ENCODE data around the gene FADS3. TPM values are rescaled to one million over a fixed set of nuclear protein-coding genes. Genes with fewer than 3 reads are reported as not detected.

The FADS3 gene
- total and polyA plus RNA-seq, 2 donors (not counting 3 experiments of a cell fraction or from before 2014, with no cell fraction given), result 216 to 346 TPM

DNA sequence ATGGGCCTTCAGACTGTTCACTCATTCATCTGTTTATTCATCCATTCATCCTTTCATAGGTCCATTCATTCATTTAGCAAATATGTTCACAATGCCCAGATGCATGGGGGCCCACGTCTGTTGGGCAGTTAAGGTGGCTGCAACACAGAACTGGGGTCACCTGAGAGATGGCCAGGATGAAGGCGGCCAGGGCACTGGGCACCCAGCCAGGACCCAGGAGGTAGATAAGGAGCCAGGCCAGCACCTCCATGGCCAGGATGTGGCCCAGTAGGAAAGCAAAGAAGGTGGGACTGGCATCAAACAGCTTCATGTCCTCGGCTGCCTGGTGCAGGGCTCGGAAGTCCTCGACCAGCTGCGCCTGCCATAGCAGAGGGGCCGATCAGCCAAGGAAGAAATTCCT lies 12.2 kb downstream of the FADS3 start:
- FAIRE-seq (no peak), DNase-seq (ENCODE audit: low read depth, low spot score) (no peak)
- dilution Hi-C loops (cut with MboI; ENCODE audit: extremely low pct_ligation_motif_present, low sequenced_read_pairs), result no loop called here
- no peak overlapping the region for H3K27ac ChIP-seq (ENCODE audit: insufficient read depth, low read depth, low read length)
- H3K4me3 ChIP-seq (replicated peaks in 1 of 3; ENCODE audit: insufficient read depth in 1 of 3, low read depth in 1 of 3, low read length in 3 of 3), result no peak overlapping the region
- H3K4me1 ChIP-seq (ENCODE audit: control insufficient read depth, extremely low read depth, insufficient read depth, low read length), result peaks cover 18% of the 10 kb centered on the region
- TF ChIP-seq MYC (IDR thresholded peaks at IDR 0.05; ENCODE audit: low read depth, low read length), result no peak
- TF ChIP-seq POLR2AphosphoS5 (IDR thresholded peaks at IDR 0.05; ENCODE audit: insufficient read depth, low read depth, low read length), result no peak
- TF ChIP-seq MAX (IDR thresholded peaks at IDR 0.05; ENCODE audit: insufficient read depth, insufficient read length), result no peak
- TF ChIP-seq FOS (IDR thresholded peaks at IDR 0.05; ENCODE audit: borderline replicate concordance, insufficient read depth, low read length), result no peak
- TF ChIP-seq JUN (IDR thresholded peaks at IDR 0.05; ENCODE audit: borderline replicate concordance, insufficient read depth, insufficient read length, low read depth), result no peak
- no peak for TF ChIP-seq EZH2 (IDR thresholded peaks at IDR 0.05; ENCODE audit: borderline replicate concordance, low read depth, low read length, severe bottlenecking)
- no peak for TF ChIP-seq POLR2A (IDR thresholded peaks at IDR 0.05; ENCODE audit: low read depth, low read length)
- no peak for TF ChIP-seq GATA2 (IDR thresholded peaks at IDR 0.05; ENCODE audit: insufficient read depth, insufficient read length, low read depth, low read length)
- TF ChIP-seq CTCF (IDR thresholded peaks at IDR 0.05; ENCODE audit: extremely low read depth in 1 of 2, insufficient read depth in 1 of 2, low read depth in 1 of 2, low read length in 2 of 2), result no peak
- H3K9me1 ChIP-seq (replicated peaks; ENCODE audit: control insufficient read depth, extremely low read depth, insufficient read depth, low read length), result no peaks in the 10 kb centered on the region
- CTCF ChIA-PET, result interaction anchor here (1.0 to 3.6 kb wide), 4 partner anchors 8 to 229 kb away, joined by 3 to 23 read pairs (median 6); no protein-coding TSS in a partner anchor
- peaks cover 29% of the 10 kb centered on the region for H3K79me2 ChIP-seq (ENCODE audit: control insufficient read depth, insufficient read depth, low read length)
- no peaks in the 10 kb centered on the region for H3K27me3 ChIP-seq (ENCODE audit: control insufficient read depth in 2 of 2, insufficient read depth in 2 of 2, low read length in 2 of 2)
- H4K20me1 ChIP-seq (replicated peaks; ENCODE audit: control insufficient read depth, extremely low read depth, insufficient read depth, low read length), result no peaks in the 10 kb centered on the region
- intact Hi-C loops (cut with micrococcal nuclease), result no loop called here
- H3K36me3 ChIP-seq (ENCODE audit: control insufficient read depth in 2 of 2, extremely low read depth in 1 of 2, insufficient read depth in 2 of 2, low read length in 2 of 2), result peaks cover 11 to 38% of the 10 kb centered on the region in 2 experiments
- no peak overlapping the region for H2AFZ ChIP-seq (ENCODE audit: low read depth, low read length)
- POLR2A ChIA-PET, result no interaction called here
- BruUV-seq (replicated peaks), result no TSS peak
- H3K4me2 ChIP-seq (ENCODE audit: insufficient read depth, low read length), result no peak overlapping the region
- H3K9ac ChIP-seq (replicated peaks; ENCODE audit: extremely low read depth, insufficient read depth, low read length), result no peak overlapping the region
- H3K9me3 ChIP-seq (replicated peaks; ENCODE audit: control insufficient read depth, insufficient read depth, low read length), result no peaks in the 10 kb centered on the region
